ENCODE measurements around the gene ONECUT1.
A peak's percentile ranks its signal among the peaks of the same experiment; 100 is the strongest.

The ONECUT1 gene

DNA sequence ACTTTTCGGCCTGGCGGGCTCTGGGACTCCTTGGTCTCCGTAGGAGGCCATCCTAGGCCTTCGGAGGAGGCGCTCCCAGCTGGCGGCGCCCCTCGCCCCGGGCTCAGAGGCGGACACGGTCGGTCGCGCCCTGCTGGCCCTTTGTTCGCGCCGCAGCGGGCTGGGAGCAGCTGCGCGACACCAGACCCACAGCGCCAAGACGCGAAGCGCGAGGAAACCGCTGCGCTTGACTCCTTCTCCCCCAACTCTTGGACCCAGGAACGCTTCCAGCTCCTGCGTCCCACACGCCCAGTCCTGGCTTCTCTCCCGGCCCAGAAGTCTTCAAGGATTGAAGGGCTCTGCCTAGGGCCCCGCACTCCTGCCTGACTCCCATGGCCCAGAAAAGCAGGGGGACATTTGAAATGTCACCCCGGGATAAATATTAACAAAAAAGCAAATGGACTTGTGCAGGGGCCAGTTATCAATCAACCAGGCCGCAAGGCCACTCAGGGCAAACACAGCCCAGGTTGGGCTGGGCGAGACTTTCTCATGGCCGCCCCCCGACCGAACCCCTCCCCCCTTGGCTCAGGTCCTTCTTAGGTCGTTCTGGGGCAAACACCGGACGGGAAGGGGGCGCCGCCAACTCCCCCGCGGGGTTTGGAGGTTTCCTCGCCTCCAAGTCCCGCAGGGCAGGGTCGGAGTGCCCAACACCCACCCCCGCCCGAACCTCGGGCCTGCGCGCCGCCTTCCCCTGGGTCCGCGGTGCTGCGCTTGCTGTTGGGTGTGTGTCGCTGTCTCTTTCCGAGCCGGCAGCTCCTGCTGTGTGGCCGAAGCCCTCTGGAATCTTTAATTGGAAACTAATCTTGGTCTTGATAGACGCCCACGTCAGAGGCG lies 5.1 kb downstream of the ONECUT1 start:
- no peak overlapping the region for H3K4me3 ChIP-seq (ENCODE audit: low read depth, low read length)
- TF ChIP-seq, protein P1, sequence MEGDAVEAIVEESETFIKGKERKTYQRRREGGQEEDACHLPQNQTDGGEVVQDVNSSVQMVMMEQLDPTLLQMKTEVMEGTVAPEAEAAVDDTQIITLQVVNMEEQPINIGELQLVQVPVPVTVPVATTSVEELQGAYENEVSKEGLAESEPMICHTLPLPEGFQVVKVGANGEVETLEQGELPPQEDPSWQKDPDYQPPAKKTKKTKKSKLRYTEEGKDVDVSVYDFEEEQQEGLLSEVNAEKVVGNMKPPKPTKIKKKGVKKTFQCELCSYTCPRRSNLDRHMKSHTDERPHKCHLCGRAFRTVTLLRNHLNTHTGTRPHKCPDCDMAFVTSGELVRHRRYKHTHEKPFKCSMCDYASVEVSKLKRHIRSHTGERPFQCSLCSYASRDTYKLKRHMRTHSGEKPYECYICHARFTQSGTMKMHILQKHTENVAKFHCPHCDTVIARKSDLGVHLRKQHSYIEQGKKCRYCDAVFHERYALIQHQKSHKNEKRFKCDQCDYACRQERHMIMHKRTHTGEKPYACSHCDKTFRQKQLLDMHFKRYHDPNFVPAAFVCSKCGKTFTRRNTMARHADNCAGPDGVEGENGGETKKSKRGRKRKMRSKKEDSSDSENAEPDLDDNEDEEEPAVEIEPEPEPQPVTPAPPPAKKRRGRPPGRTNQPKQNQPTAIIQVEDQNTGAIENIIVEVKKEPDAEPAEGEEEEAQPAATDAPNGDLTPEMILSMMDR (IDR thresholded peaks at IDR 0.05; ENCODE audit: low read depth, low read length): no peak
- TF ChIP-seq MYC (IDR thresholded peaks at IDR 0.05; ENCODE audit: low read depth, low read length): no peak
- no peak for TF ChIP-seq POLR2A (IDR thresholded peaks at IDR 0.05; ENCODE audit: extremely low read depth, insufficient read length)
- TF ChIP-seq, protein P2, sequence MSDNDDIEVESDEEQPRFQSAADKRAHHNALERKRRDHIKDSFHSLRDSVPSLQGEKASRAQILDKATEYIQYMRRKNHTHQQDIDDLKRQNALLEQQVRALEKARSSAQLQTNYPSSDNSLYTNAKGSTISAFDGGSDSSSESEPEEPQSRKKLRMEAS (IDR thresholded peaks at IDR 0.05; ENCODE audit: low read depth, low read length): no peak

DNA sequence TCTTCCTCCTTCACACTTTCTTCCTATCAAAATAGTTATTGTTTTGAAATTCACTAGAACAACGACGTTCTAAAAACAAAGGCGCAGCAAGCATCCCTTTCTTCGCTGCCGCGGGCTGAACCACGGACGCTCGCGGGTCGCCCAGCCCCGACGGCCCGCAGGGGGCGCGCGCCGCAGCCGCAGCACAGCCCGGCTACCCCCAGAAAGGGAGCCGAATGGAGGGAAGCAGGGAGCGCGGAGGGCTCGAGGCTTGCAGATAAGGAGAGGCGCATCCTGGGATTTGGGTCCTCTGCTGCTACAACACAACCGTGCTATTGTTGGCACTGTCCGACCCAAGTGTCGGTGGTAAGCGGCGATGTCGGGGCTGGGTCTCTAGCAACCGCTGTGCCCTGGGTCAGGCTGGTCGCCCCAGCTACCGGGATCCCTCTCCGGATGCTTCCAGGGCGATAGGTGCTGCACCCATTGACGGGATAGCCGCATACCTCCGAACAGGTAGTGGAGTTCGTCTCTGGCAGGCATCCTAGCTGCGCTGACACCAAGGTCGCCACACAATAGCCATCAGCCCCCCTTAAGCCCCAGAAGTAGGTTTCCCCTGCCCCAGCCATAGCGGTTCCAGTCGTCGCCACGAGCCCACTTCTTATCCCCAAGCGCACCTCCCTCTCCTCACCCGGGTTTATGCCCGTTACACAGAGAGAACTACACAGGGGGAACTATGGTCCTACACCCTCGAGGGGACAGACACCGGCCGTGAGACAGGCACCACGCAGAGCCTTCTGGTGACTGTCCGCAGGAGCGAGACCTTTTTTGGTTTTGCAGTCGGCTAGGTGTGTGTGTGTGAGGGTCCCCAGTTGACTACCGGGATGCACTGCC lies 6.0 kb downstream of the ONECUT1 start:
- TF ChIP-seq, protein P1 (IDR thresholded peaks at IDR 0.05; ENCODE audit: low read depth, low read length): no peak
- TF ChIP-seq POLR2A (IDR thresholded peaks at IDR 0.05; ENCODE audit: extremely low read depth, insufficient read length): no peak
- TF ChIP-seq, protein P2 (IDR thresholded peaks at IDR 0.05; ENCODE audit: low read depth, low read length): no peak
- no peak for TF ChIP-seq MYC (IDR thresholded peaks at IDR 0.05; ENCODE audit: low read depth, low read length)
- H3K4me3 ChIP-seq (ENCODE audit: low read depth, low read length): no peak overlapping the region
- DNase-seq (ENCODE audit: low read depth): no peak

More for the DNA sequence above, 5.1 kb downstream of the ONECUT1 start:
- DNase-seq (ENCODE audit: low read depth): no peak

DNA sequence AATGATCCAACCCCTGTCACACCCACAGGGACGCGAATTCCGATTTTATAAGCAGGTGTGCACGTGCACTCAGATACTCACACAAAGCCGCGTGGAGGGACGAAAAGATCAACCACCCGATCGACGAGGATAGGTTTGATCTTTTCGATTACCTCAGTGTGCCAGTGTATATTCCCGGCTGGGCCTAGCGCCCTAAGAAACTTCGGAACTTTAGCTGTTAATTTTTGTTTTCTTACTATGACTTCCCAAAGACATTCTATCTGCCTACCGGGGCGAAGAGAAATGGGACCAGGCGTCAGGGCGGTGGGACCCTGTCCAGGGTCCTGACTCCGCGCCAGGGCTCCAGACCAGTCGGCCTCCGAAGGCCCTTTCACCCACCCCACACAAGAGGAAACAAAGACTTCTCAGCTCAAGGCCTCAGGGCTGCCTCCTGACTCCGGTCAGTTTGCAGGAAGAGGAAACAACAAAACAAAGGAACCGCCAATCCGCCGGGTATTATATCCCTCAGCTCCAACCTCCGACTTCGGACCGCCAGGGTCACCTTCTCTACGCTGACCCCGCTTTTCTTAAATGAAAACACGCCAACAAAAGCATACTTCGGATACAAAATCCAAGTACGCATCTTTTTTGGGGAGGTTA lies 6.8 kb downstream of the ONECUT1 start:
- DNase-seq (ENCODE audit: low read depth): no peak
- TF ChIP-seq, protein P1 (IDR thresholded peaks at IDR 0.05; ENCODE audit: low read depth, low read length): no peak
- TF ChIP-seq, protein P2 (IDR thresholded peaks at IDR 0.05; ENCODE audit: low read depth, low read length): no peak
- TF ChIP-seq POLR2A (IDR thresholded peaks at IDR 0.05; ENCODE audit: extremely low read depth, insufficient read length): no peak
- no peak for TF ChIP-seq MYC (IDR thresholded peaks at IDR 0.05; ENCODE audit: low read depth, low read length)
- no peak overlapping the region for H3K4me3 ChIP-seq (ENCODE audit: low read depth, low read length)

DNA sequence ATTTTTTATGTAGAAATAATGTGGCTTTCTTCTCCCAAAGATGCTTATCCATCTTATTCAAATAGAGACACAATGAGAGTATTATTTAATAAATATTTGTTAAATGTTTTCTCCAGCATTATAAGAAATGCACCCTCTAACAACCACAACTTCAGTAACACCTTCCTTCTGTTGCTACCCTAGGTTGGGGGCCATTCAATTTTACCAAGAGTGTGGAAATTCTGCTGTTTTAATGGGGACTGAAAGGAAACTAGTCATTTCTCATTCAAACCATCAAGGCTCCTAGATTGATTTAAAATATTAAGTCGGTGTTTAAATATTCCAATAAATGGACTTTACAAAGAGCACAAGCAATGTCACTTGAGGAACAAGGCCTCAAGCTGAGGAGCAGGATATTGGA lies 7.6 kb downstream of the ONECUT1 start:
- TF ChIP-seq POLR2A (IDR thresholded peaks at IDR 0.05; ENCODE audit: extremely low read depth, insufficient read length) (no peak), MYC (IDR thresholded peaks at IDR 0.05; ENCODE audit: low read depth, low read length) (no peak)
- TF ChIP-seq, protein P1 (IDR thresholded peaks at IDR 0.05; ENCODE audit: low read depth, low read length): no peak
- TF ChIP-seq, protein P2 (IDR thresholded peaks at IDR 0.05; ENCODE audit: low read depth, low read length): no peak
- no peak for DNase-seq (ENCODE audit: low read depth)
- no peak overlapping the region for H3K4me3 ChIP-seq (ENCODE audit: low read depth, low read length)

- peak; percentile 83 for DNase-seq (ENCODE audit: low read depth)
- TF ChIP-seq, protein P2 (IDR thresholded peaks at IDR 0.05; ENCODE audit: low read depth, low read length): peak; percentile 39; the same call in 1 of the 2 replicates
- peak; percentile 53; the same call in 1 of the 2 replicates for TF ChIP-seq MYC (IDR thresholded peaks at IDR 0.05; ENCODE audit: low read depth, low read length)
- TF ChIP-seq, protein P1 (IDR thresholded peaks at IDR 0.05; ENCODE audit: low read depth, low read length): peak; percentile 86
- no peak for TF ChIP-seq POLR2A (IDR thresholded peaks at IDR 0.05; ENCODE audit: extremely low read depth, insufficient read length)
- peak overlapping the region; percentile 25 for H3K4me3 ChIP-seq (ENCODE audit: low read depth, low read length)
These were observed 9.8 kb downstream of the ONECUT1 start for GRCh38 chr15:52780172-52780980.
